HEK293 (cell line): ENCODE results near the gene EDA.
A peak's percentile ranks its signal among the peaks of the same experiment; 100 is the strongest.

ENCODE experiments used
- CTCF ChIA-PET: fragments of 350-600 bp; formaldehyde crosslinking; extraction: SDS; loops from one replicate; lab custom pipeline; 2021; ENCODE audit warnings: antibody characterized with exemption; lab: Yijun Ruan, JAX
- POLR2A ChIA-PET: fragments of 300-600 bp; formaldehyde crosslinking; extraction: SDS; loops from one replicate; lab custom pipeline; 2020; ENCODE audit warnings: antibody characterized with exemption, inconsistent platforms; lab: Yijun Ruan, JAX
- H3K27ac ChIP-seq: fragments of 200-500 bp; sonication (Bioruptor generic); 2 replicates; pipeline ENCODE4 v1.5.1; 2014; ENCODE audit warnings: low read depth, low read length, control low read depth, inconsistent platforms; ENCODE audit errors: extremely low read depth
- H3K36me3 ChIP-seq, 2 experiments: fragments of 200-500 bp in 1 of 2; sonication (Bioruptor generic) in 1 of 2; 1 replicate in 1 of 2; 2 replicates in 1 of 2; pipeline ENCODE4 v1.5.1; 2014 to 2017; ENCODE audit warnings: inconsistent platforms in 2 of 2, low read length in 2 of 2; ENCODE audit not compliant: control insufficient read depth in 2 of 2, insufficient read depth in 1 of 2
- H3K4me1 ChIP-seq: fragments of 200-500 bp; sonication (Bioruptor generic); 2 replicates; pipeline ENCODE4 v1.5.1; 2014; ENCODE audit warnings: mild to moderate bottlenecking, low read length, inconsistent platforms; ENCODE audit not compliant: control insufficient read depth, insufficient read depth
- H3K4me3 ChIP-seq: 2 replicates; pipeline ENCODE4 v1.5.1; 2011; ENCODE audit warnings: low read depth, mild to moderate bottlenecking, control low read depth, low read length, moderate library complexity
- H3K9me3 ChIP-seq: fragments of 200-500 bp; sonication (Bioruptor generic); 2 replicates; pipeline ENCODE4 v1.5.1; 2014; ENCODE audit warnings: low read depth, low read length, inconsistent platforms; ENCODE audit not compliant: control insufficient read depth, insufficient read depth
- CTCF ChIP-seq: fragments of 450-650 bp; formaldehyde crosslinking; IDR thresholded peaks from 2 replicates; pipeline ENCODE4 v1.5.1; 2016; ENCODE audit warnings: missing biosample characterization, missing genetic modification characterization
- GLIS1 ChIP-seq: fragments of 450-650 bp; formaldehyde crosslinking; IDR thresholded peaks from 2 replicates; pipeline ENCODE4 v1.5.1; 2016; ENCODE audit warnings: missing biosample characterization, missing genetic modification characterization
- HOXC10 ChIP-seq: sonication (generic); formaldehyde crosslinking; IDR thresholded peaks from 2 replicates; pipeline ENCODE4 v1.8.1; 2023; ENCODE audit warnings: mild to moderate bottlenecking, missing genetic modification reagents
- IKZF3 ChIP-seq: fragments of 450-650 bp; IDR thresholded peaks from 2 replicates; pipeline ENCODE4 v1.5.0; 2018; ENCODE audit warnings: missing biosample characterization, mild to moderate bottlenecking, missing genetic modification characterization, moderate library complexity
- MYNN ChIP-seq: fragments of 450-650 bp; formaldehyde crosslinking; IDR thresholded peaks from 2 replicates; pipeline ENCODE4 v1.5.1; 2016; ENCODE audit warnings: missing biosample characterization, missing genetic modification characterization, borderline replicate concordance
- PRDM1 ChIP-seq: fragments of 450-650 bp; formaldehyde crosslinking; IDR thresholded peaks from 2 replicates; pipeline ENCODE4; 2016; ENCODE audit warnings: missing biosample characterization, missing genetic modification characterization
- SALL2 ChIP-seq: fragments of 450-650 bp; formaldehyde crosslinking; IDR thresholded peaks from 2 replicates; pipeline ENCODE4 v1.5.0; 2017; ENCODE audit warnings: missing biosample characterization, mild to moderate bottlenecking, missing genetic modification characterization, borderline replicate concordance
- YY1 ChIP-seq: fragments of 450-650 bp; formaldehyde crosslinking; IDR thresholded peaks from 2 replicates; pipeline ENCODE4 v1.5.1; 2018; ENCODE audit warnings: missing biosample characterization, missing genetic modification characterization
- ZBTB26 ChIP-seq: fragments of 450-650 bp; formaldehyde crosslinking; optimal IDR thresholded peaks from 2 replicates; pipeline ENCODE3; 2016; ENCODE audit warnings: missing biosample characterization, mild to moderate bottlenecking, missing genetic modification characterization
- ZBTB48 ChIP-seq: fragments of 450-650 bp; formaldehyde crosslinking; IDR thresholded peaks from 2 replicates; pipeline ENCODE4 v1.5.1; 2016; ENCODE audit warnings: missing biosample characterization, missing genetic modification characterization
- ZEB2 ChIP-seq: fragments of 450-650 bp; formaldehyde crosslinking; IDR thresholded peaks from 2 replicates; pipeline ENCODE4 v1.5.1; 2016; ENCODE audit warnings: missing biosample characterization, missing genetic modification characterization
- ZFP37 ChIP-seq: fragments of 450-650 bp; formaldehyde crosslinking; IDR thresholded peaks from 2 replicates; pipeline ENCODE4 v1.5.1; 2016; ENCODE audit warnings: missing biosample characterization, missing genetic modification characterization
- ZNF169 ChIP-seq: fragments of 450-650 bp; formaldehyde crosslinking; IDR thresholded peaks from 2 replicates; pipeline ENCODE4 v1.5.1; 2016; ENCODE audit warnings: missing biosample characterization, missing genetic modification characterization
- ZNF23 ChIP-seq: fragments of 450-650 bp; formaldehyde crosslinking; IDR thresholded peaks from 2 replicates; pipeline ENCODE4 v1.5.1; 2016; ENCODE audit warnings: missing biosample characterization, missing genetic modification characterization, borderline replicate concordance
- ZNF24 ChIP-seq: fragments of 450-650 bp; formaldehyde crosslinking; IDR thresholded peaks from 2 replicates; pipeline ENCODE4 v1.5.1; 2016; ENCODE audit warnings: missing biosample characterization, missing genetic modification characterization
- ZNF324 ChIP-seq: fragments of 450-650 bp; formaldehyde crosslinking; IDR thresholded peaks from 2 replicates; pipeline ENCODE4 v1.5.1; 2016; ENCODE audit warnings: missing biosample characterization, missing genetic modification characterization
- ZNF449 ChIP-seq: fragments of 450-650 bp; formaldehyde crosslinking; IDR thresholded peaks from 2 replicates; pipeline ENCODE4 v1.5.1; 2017; ENCODE audit warnings: missing biosample characterization, mild to moderate bottlenecking, missing genetic modification characterization, moderate library complexity
- ZNF558 ChIP-seq: fragments of 450-650 bp; formaldehyde crosslinking; IDR thresholded peaks from 2 replicates; pipeline ENCODE4 v1.5.1; 2016; ENCODE audit warnings: missing biosample characterization, missing genetic modification characterization
- ZNF560 ChIP-seq: fragments of 450-650 bp; formaldehyde crosslinking; IDR thresholded peaks from 2 replicates; pipeline ENCODE4 v1.5.1; 2017; ENCODE audit warnings: missing biosample characterization, missing genetic modification characterization, borderline replicate concordance
- ZNF626 ChIP-seq: fragments of 450-650 bp; sonication (Bioruptor Pico); formaldehyde crosslinking; IDR thresholded peaks from 2 replicates; pipeline ENCODE4 v1.5.1; 2018; ENCODE audit warnings: missing biosample characterization, missing genetic modification characterization, inconsistent platforms
- TF ChIP-seq, protein P1 (sequence below): fragments of 450-650 bp; formaldehyde crosslinking; IDR thresholded peaks from 2 replicates; pipeline ENCODE4 v1.5.0; 2017; ENCODE audit warnings: missing biosample characterization, missing genetic modification characterization, borderline replicate concordance

EDA gene

DNA sequence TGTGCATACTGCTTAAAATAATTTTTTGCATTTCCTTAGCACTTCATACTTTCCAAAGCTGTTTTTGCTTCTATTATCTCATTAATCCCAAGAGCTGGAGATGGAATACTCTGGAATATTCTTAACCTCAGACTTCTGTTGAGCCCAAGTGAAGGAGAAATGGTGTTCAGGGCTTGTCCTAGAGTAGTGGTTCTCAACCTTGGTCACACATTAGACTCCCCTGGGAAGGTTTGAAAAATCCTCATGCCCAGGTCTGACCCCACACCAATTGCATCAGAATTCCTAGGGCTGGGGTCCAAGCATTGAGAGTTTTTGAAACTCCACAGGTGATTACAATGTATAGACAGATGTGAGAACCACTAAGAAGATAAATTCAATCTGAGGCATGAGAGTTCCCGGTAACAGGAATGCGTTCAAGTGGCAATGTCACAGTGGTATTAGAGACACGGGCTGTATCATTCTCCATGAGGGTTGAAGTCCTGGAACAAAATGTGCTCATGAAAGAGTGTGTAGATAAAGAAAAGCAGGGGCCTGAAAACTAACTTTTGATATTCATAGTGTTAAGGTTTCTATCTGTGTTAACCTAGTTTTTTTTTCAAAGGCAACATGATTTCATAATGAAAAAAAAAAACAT, 385.9 kb downstream of the EDA start:
- no peaks in the 10 kb centered on the region for H3K36me3 ChIP-seq

GRCh38 chrX:70007946-70008345, 392.0 kb downstream of the EDA start:
- H3K9me3 ChIP-seq: no peaks in the 10 kb centered on the region; the same call in 1 of the 2 replicates
- CTCF ChIA-PET: no interaction called here
- no peak overlapping the region for H3K27ac ChIP-seq
- H3K36me3 ChIP-seq: no peaks in the 10 kb centered on the region
- POLR2A ChIA-PET: no interaction called here
- no peaks in the 10 kb centered on the region for H3K4me1 ChIP-seq
- TF ChIP-seq ZBTB48 (tag by site-specific recombination) (no peak), ZFP37 (tag by site-specific recombination) (no peak)
- no peak overlapping the region for H3K4me3 ChIP-seq

More for the DNA sequence above, 385.9 kb downstream of the EDA start:
- H3K27ac ChIP-seq: no peak overlapping the region
- ChIA-PET POLR2A (no interaction called here), CTCF (interaction anchor here (1.6 kb wide), 1 partner anchor 28 kb away, joined by 6 read pairs; no protein-coding TSS in a partner anchor)
- no peaks in the 10 kb centered on the region for H3K9me3 ChIP-seq
- no peak overlapping the region for H3K4me3 ChIP-seq
- no peak for TF ChIP-seq ZNF558 (tag by site-specific recombination)
- TF ChIP-seq ZBTB48 (tag by site-specific recombination): no peak
- no peak for TF ChIP-seq ZNF560
- no peak for TF ChIP-seq ZNF23 (tag by site-specific recombination)
- TF ChIP-seq ZNF324 (tag by site-specific recombination): no peak
- no peak for TF ChIP-seq GLIS1
- no peak for TF ChIP-seq ZNF169
- no peak for TF ChIP-seq MYNN (tag by site-specific recombination)
- TF ChIP-seq IKZF3 (tag by site-specific recombination): no peak
- no peak for TF ChIP-seq ZBTB26 (tag by site-specific recombination)
- no peak for TF ChIP-seq ZEB2 (tag by site-specific recombination)
- H3K4me1 ChIP-seq: no peaks in the 10 kb centered on the region

DNA sequence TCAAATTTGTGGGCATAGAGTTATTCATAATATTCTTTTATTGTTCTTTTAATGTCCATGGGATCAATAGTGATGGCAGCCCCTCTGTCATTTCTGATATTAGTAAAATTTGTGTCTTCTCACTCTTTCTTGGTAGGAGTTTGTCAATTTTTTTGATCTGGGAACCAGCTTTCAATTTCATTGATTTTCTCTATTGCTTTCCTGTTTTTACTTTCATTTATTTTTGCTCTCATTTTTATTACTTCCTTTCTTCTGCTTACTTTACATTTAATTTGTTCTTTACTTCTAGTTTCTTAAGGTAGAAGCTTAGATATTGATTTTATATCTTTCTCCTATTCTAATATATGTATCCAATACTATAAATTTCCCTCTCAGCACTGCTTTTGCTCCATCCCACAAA, 393.1 kb downstream of the EDA start:
- no peak overlapping the region for H3K27ac ChIP-seq
- H3K36me3 ChIP-seq: no peaks in the 10 kb centered on the region
- no peak overlapping the region for H3K4me3 ChIP-seq
- POLR2A ChIA-PET: no interaction called here
- TF ChIP-seq ZNF449 (tag by site-specific recombination): no peak
- peak; percentile 96 for TF ChIP-seq PRDM1 (tag by site-specific recombination)
- CTCF ChIA-PET: no interaction called here
- H3K9me3 ChIP-seq: no peaks in the 10 kb centered on the region; the same call in 1 of the 2 replicates
- no peaks in the 10 kb centered on the region for H3K4me1 ChIP-seq

DNA sequence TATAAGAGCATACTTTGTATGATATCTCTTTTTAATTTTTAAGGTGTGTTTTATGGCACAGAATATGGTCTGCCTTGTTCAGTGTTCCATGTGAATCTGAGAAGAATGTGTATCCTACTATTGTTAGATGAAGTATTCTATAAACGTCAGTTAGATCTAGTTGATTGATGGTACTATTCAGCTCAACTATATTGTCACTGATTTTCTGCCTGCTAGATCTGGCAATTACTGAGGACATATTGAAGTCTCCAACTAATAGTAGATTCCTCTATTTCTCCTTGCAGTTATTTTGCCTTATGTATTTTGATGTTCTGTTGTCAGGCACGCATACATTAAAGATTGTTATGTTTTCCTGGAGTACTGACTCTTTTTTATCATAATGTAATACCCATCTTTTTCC, 394.1 kb downstream of the EDA start:
- Histone ChIP-seq H3K4me3 (no peak overlapping the region), H3K36me3 (no peaks in the 10 kb centered on the region), H3K27ac (no peak overlapping the region), H3K9me3 (no peaks in the 10 kb centered on the region; the same call in 1 of the 2 replicates), H3K4me1 (no peaks in the 10 kb centered on the region)
- CTCF ChIA-PET: interaction anchor here (0.6 kb wide), 1 partner anchor 12 kb away, joined by 3 read pairs; no protein-coding TSS in a partner anchor
- POLR2A ChIA-PET: no interaction called here
- TF ChIP-seq, protein P1, sequence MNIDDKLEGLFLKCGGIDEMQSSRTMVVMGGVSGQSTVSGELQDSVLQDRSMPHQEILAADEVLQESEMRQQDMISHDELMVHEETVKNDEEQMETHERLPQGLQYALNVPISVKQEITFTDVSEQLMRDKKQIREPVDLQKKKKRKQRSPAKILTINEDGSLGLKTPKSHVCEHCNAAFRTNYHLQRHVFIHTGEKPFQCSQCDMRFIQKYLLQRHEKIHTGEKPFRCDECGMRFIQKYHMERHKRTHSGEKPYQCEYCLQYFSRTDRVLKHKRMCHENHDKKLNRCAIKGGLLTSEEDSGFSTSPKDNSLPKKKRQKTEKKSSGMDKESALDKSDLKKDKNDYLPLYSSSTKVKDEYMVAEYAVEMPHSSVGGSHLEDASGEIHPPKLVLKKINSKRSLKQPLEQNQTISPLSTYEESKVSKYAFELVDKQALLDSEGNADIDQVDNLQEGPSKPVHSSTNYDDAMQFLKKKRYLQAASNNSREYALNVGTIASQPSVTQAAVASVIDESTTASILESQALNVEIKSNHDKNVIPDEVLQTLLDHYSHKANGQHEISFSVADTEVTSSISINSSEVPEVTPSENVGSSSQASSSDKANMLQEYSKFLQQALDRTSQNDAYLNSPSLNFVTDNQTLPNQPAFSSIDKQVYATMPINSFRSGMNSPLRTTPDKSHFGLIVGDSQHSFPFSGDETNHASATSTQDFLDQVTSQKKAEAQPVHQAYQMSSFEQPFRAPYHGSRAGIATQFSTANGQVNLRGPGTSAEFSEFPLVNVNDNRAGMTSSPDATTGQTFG (tag by site-specific recombination): no peak
- TF ChIP-seq YY1 (tag by site-specific recombination) (no peak), SALL2 (no peak), HOXC10 (CRISPR knock-in tag) (no peak), ZNF626 (no peak), CTCF (no peak), ZNF24 (tag by site-specific recombination) (no peak)
